Activated CD4-positive, alpha-beta T cell treated with anti-CD3 and anti-CD28 coated beads, Interleukin-2, amount 10 ng/mL, durations not matched to agents 7 days and 5 days (primary cell): ENCODE results near the gene SORL1. TPM values are rescaled to one million over a fixed set of nuclear protein-coding genes. Genes with fewer than 3 reads are reported as not detected.
A peak's percentile ranks its signal among the peaks of the same experiment; 100 is the strongest.

Source experiments
- CTCF ChIA-PET: fragments of 350-600 bp; sonication (Branson Sonifier 250); formaldehyde crosslinking; loops from one replicate; lab custom pipeline; 2021; ENCODE audit warnings: antibody characterized with exemption; lab: Charles Lee
- POLR2A ChIA-PET: fragments of 350-600 bp; sonication (Branson Sonifier 250); formaldehyde crosslinking; loops from one replicate; lab custom pipeline; 2021; ENCODE audit warnings: antibody characterized with exemption; lab: Charles Lee
- DNase-seq: peaks from one replicate; pipeline ENCODE4 v3.0.0-alpha.2; 2020
- H3K27ac Mint-ChIP-seq: one replicate; pipeline ENCODE4 v1.8.0; 2021; ENCODE audit warnings: mild to moderate bottlenecking, moderate library complexity, mixed read lengths
- H3K27me3 Mint-ChIP-seq: one replicate; pipeline ENCODE4 v1.8.0; 2021; ENCODE audit warnings: mixed read lengths
- H3K36me3 Mint-ChIP-seq: one replicate; pipeline ENCODE4 v1.8.0; 2021; ENCODE audit warnings: low read depth, mixed read lengths
- H3K4me1 Mint-ChIP-seq: one replicate; pipeline ENCODE4 v1.8.0; 2021; ENCODE audit warnings: mixed read lengths
- H3K4me3 Mint-ChIP-seq: one replicate; pipeline ENCODE4 v1.8.0; 2021; ENCODE audit warnings: mild to moderate bottlenecking, moderate library complexity, mixed read lengths
- H3K9me3 Mint-ChIP-seq: one replicate; pipeline ENCODE4 v1.8.0; 2021; ENCODE audit warnings: mixed read lengths
- total RNA-seq, 2 experiments: library from RNA; stranded (reverse); gene quantifications; one replicate each; pipeline ENCODE4 v1.2.3, GENCODE V29; 2021

Gene SORL1
- total RNA-seq, 2 experiments from 2014 or later: 197 to 207 TPM

GRCh38 chr11:121645596-121645995 is 193.5 kb downstream of the SORL1 start:
- CTCF ChIA-PET: interaction anchor here (1.5 kb wide), 1 partner anchor 38 kb away, joined by 5 read pairs; no protein-coding TSS in a partner anchor
- POLR2A ChIA-PET: no interaction called here
- DNase-seq: no peak
- no peaks in the 10 kb centered on the region for H3K9me3 Mint-ChIP-seq
- no peak overlapping the region for H3K27ac Mint-ChIP-seq
- no peak overlapping the region for H3K4me3 Mint-ChIP-seq
- H3K4me1 Mint-ChIP-seq: peaks cover 16% of the 10 kb centered on the region
- no peaks in the 10 kb centered on the region for H3K27me3 Mint-ChIP-seq
- no peaks in the 10 kb centered on the region for H3K36me3 Mint-ChIP-seq

- ChIA-PET POLR2A (no interaction called here), CTCF (interaction anchor here (0.6 to 1.1 kb wide), 2 partner anchors 7 to 765 kb away, joined by 3 read pairs; no protein-coding TSS in a partner anchor)
- no peak for DNase-seq
Measured at GRCh38 chr11:121648306-121648705, 196.2 kb downstream of the SORL1 start.

GRCh38 chr11:121649798-121650197 is 197.7 kb downstream of the SORL1 start:
- Mint-ChIP-seq H3K4me1 (peaks cover 28% of the 10 kb centered on the region), H3K4me3 (no peak overlapping the region), H3K36me3 (no peaks in the 10 kb centered on the region), H3K27ac (no peak overlapping the region), H3K27me3 (peaks cover 3% of the 10 kb centered on the region), H3K9me3 (no peaks in the 10 kb centered on the region)
- ChIA-PET POLR2A (no interaction called here), CTCF (no interaction called here)
- DNase-seq: no peak

More at GRCh38 chr11:121648306-121648705, 196.2 kb downstream of the SORL1 start:
- Mint-ChIP-seq H3K4me1 (peaks cover 25% of the 10 kb centered on the region), H3K27me3 (peaks cover 2% of the 10 kb centered on the region), H3K9me3 (no peaks in the 10 kb centered on the region), H3K4me3 (no peak overlapping the region), H3K27ac (no peak overlapping the region), H3K36me3 (no peaks in the 10 kb centered on the region)

GRCh38 chr11:121650351-121651256 is 198.5 kb downstream of the SORL1 start:
- peak; percentile 12 for DNase-seq
- Mint-ChIP-seq H3K4me1 (peaks cover 36% of the 10 kb centered on the region), H3K9me3 (no peaks in the 10 kb centered on the region), H3K36me3 (no peaks in the 10 kb centered on the region), H3K27ac (peak overlapping the region; percentile 88), H3K27me3 (peaks cover 5% of the 10 kb centered on the region), H3K4me3 (peak overlapping the region; percentile 42)
- ChIA-PET CTCF (no interaction called here), POLR2A (no interaction called here)

GRCh38 chr11:121651257-121651605 is 199.1 kb downstream of the SORL1 start:
- Mint-ChIP-seq H3K36me3 (no peaks in the 10 kb centered on the region), H3K9me3 (no peaks in the 10 kb centered on the region), H3K4me3 (no peak overlapping the region), H3K27ac (peak overlapping the region; percentile 88), H3K4me1 (peaks cover 41% of the 10 kb centered on the region), H3K27me3 (peaks cover 5% of the 10 kb centered on the region)
- DNase-seq: peak; percentile 9
- ChIA-PET CTCF (interaction anchor here (1.1 kb wide), 1 partner anchor 14 kb away, joined by 3 read pairs; no protein-coding TSS in a partner anchor), POLR2A (no interaction called here)

- POLR2A ChIA-PET: no interaction called here
- no peak overlapping the region for H3K4me3 Mint-ChIP-seq
- H3K27me3 Mint-ChIP-seq: peaks cover 5% of the 10 kb centered on the region
- H3K27ac Mint-ChIP-seq: no peak overlapping the region
- DNase-seq: no peak
- H3K4me1 Mint-ChIP-seq: peaks cover 42% of the 10 kb centered on the region
- H3K9me3 Mint-ChIP-seq: no peaks in the 10 kb centered on the region
- H3K36me3 Mint-ChIP-seq: no peaks in the 10 kb centered on the region
- CTCF ChIA-PET: interaction anchor here (1.4 kb wide), 1 partner anchor 10 kb away, joined by 4 read pairs; no protein-coding TSS in a partner anchor
Measured at GRCh38 chr11:121652971-121653370, 200.9 kb downstream of the SORL1 start.

- peaks cover 5% of the 10 kb centered on the region for H3K27me3 Mint-ChIP-seq
- H3K9me3 Mint-ChIP-seq: no peaks in the 10 kb centered on the region
- no peak for DNase-seq
- H3K36me3 Mint-ChIP-seq: no peaks in the 10 kb centered on the region
- POLR2A ChIA-PET: no interaction called here
- no peak overlapping the region for H3K4me3 Mint-ChIP-seq
- CTCF ChIA-PET: interaction anchor here (1.0 to 1.4 kb wide), 2 partner anchors 8 to 16 kb away, joined by 3 to 4 read pairs; no protein-coding TSS in a partner anchor
- H3K4me1 Mint-ChIP-seq: peaks cover 38% of the 10 kb centered on the region
- H3K27ac Mint-ChIP-seq: no peak overlapping the region
Measured at GRCh38 chr11:121654259-121654842, 202.2 kb downstream of the SORL1 start.

- ChIA-PET CTCF (interaction anchor here (0.6 to 1.3 kb wide), 4 partner anchors 7 to 851 kb away, joined by 3 to 4 read pairs (median 3); no protein-coding TSS in a partner anchor), POLR2A (no interaction called here)
- H3K4me1 Mint-ChIP-seq: peaks cover 33% of the 10 kb centered on the region
- peaks cover 5% of the 10 kb centered on the region for H3K27me3 Mint-ChIP-seq
- H3K27ac Mint-ChIP-seq: no peak overlapping the region
- no peaks in the 10 kb centered on the region for H3K36me3 Mint-ChIP-seq
- H3K4me3 Mint-ChIP-seq: peak overlapping the region; percentile 65
- no peaks in the 10 kb centered on the region for H3K9me3 Mint-ChIP-seq
- DNase-seq: no peak
Measured at GRCh38 chr11:121654843-121655536, 202.9 kb downstream of the SORL1 start.

- H3K4me1 Mint-ChIP-seq: peaks cover 25% of the 10 kb centered on the region
- peak overlapping the region; percentile 65 for H3K4me3 Mint-ChIP-seq
- DNase-seq: peak; percentile 68
- H3K9me3 Mint-ChIP-seq: no peaks in the 10 kb centered on the region
- CTCF ChIA-PET: interaction anchor here (0.6 to 1.3 kb wide), 5 partner anchors 8 to 850 kb away, joined by 3 to 5 read pairs (median 3); no protein-coding TSS in a partner anchor
- H3K27me3 Mint-ChIP-seq: peaks cover 5% of the 10 kb centered on the region
- peak overlapping the region; percentile 28 for H3K27ac Mint-ChIP-seq
- no peaks in the 10 kb centered on the region for H3K36me3 Mint-ChIP-seq
- POLR2A ChIA-PET: no interaction called here
Measured at GRCh38 chr11:121655537-121656327, 203.6 kb downstream of the SORL1 start.

GRCh38 chr11:121656328-121657090 is 204.4 kb downstream of the SORL1 start:
- no peak for DNase-seq
- no peaks in the 10 kb centered on the region for H3K9me3 Mint-ChIP-seq
- H3K36me3 Mint-ChIP-seq: no peaks in the 10 kb centered on the region
- peaks cover 17% of the 10 kb centered on the region for H3K4me1 Mint-ChIP-seq
- CTCF ChIA-PET: interaction anchor here (1.0 to 1.1 kb wide), 3 partner anchors 9 to 546 kb away, joined by 3 to 5 read pairs (median 4); no protein-coding TSS in a partner anchor
- POLR2A ChIA-PET: no interaction called here
- H3K27ac Mint-ChIP-seq: no peak overlapping the region
- H3K4me3 Mint-ChIP-seq: peak overlapping the region; percentile 65
- peaks cover 5% of the 10 kb centered on the region for H3K27me3 Mint-ChIP-seq

GRCh38 chr11:121657146-121657545 is 205.0 kb downstream of the SORL1 start:
- H3K4me1 Mint-ChIP-seq: peaks cover 17% of the 10 kb centered on the region
- ChIA-PET CTCF (no interaction called here), POLR2A (no interaction called here)
- H3K9me3 Mint-ChIP-seq: no peaks in the 10 kb centered on the region
- H3K27me3 Mint-ChIP-seq: peaks cover 5% of the 10 kb centered on the region
- no peak overlapping the region for H3K4me3 Mint-ChIP-seq
- H3K36me3 Mint-ChIP-seq: no peaks in the 10 kb centered on the region
- no peak overlapping the region for H3K27ac Mint-ChIP-seq
- no peak for DNase-seq
